Keratinocyte (primary cell): Measurements from ENCODE around the gene UBR3. TPM values are rescaled to one million over a fixed set of nuclear protein-coding genes. Genes with fewer than 3 reads are reported as not detected.
"Not testable (repeated sequence)": the region's sequence is repeated elsewhere in the genome, so short reads cannot be mapped to it uniquely, and the experiment has no call there.

Experiments used
- DNase-seq: peaks from one replicate; pipeline ENCODE4 v3.0.0-alpha.2; 2011; ENCODE audit warnings: low read depth, missing footprints, low spot score
- FAIRE-seq: peaks from 2 replicates; lab custom pipeline; 2011; peaks lifted over from hg19 to GRCh38; lab: Jason Lieb, UNC
- H2AFZ ChIP-seq: 2 replicates; pipeline ENCODE4 v1.6.0; 2012; ENCODE audit warnings: low read length, control low read depth, inconsistent platforms; ENCODE audit not compliant: control insufficient read depth
- H3K27ac ChIP-seq: 2 replicates; pipeline ENCODE4 v1.5.1; 2011; ENCODE audit warnings: low read length; ENCODE audit not compliant: control insufficient read depth, insufficient read depth
- H3K27me3 ChIP-seq: 3 replicates; pipeline ENCODE4 v1.6.0; 2011; ENCODE audit warnings: low read length; ENCODE audit not compliant: control insufficient read depth, insufficient read depth; ENCODE audit errors: extremely low read depth
- H3K36me3 ChIP-seq, 2 experiments: 2 replicates in 1 of 2; 3 replicates in 1 of 2; pipeline ENCODE4 v1.5.1; 2011; ENCODE audit warnings: low read length in 2 of 2, mild to moderate bottlenecking in 1 of 2; ENCODE audit not compliant: control insufficient read depth in 2 of 2, insufficient read depth in 2 of 2; ENCODE audit errors: extremely low read depth in 1 of 2
- H3K4me1 ChIP-seq: 3 replicates; pipeline ENCODE4 v1.5.1; 2011; ENCODE audit warnings: low read length; ENCODE audit not compliant: control insufficient read depth, insufficient read depth; ENCODE audit errors: extremely low read depth
- H3K4me2 ChIP-seq: 3 replicates; pipeline ENCODE4 v1.6.0; 2011; ENCODE audit warnings: low read depth, low read length; ENCODE audit not compliant: control insufficient read depth, insufficient read depth; ENCODE audit errors: extremely low read depth
- H3K4me3 ChIP-seq, 3 experiments: fragments of 200-600 bp in 1 of 3; sonication (generic) in 1 of 3; 2 replicates in 2 of 3; 3 replicates in 1 of 3; pipeline ENCODE4 v1.5.1; 2011 to 2016; ENCODE audit warnings: low read length in 3 of 3, mild to moderate bottlenecking in 3 of 3, control low read depth in 2 of 3, inconsistent platforms in 1 of 3, low read depth in 1 of 3, mixed read lengths in 1 of 3, mixed run types in 1 of 3, moderate library complexity in 1 of 3; ENCODE audit not compliant: control insufficient read depth in 2 of 3, insufficient read depth in 2 of 3; ENCODE audit errors: extremely low read depth in 1 of 3
- H3K79me2 ChIP-seq: 2 replicates; pipeline ENCODE4 v1.6.0; 2012; ENCODE audit warnings: low read length; ENCODE audit not compliant: control insufficient read depth, insufficient read depth
- H3K9ac ChIP-seq: 3 replicates; pipeline ENCODE4 v1.6.0; 2011; ENCODE audit warnings: low read length; ENCODE audit not compliant: control insufficient read depth, insufficient read depth; ENCODE audit errors: extremely low read depth
- H3K9me1 ChIP-seq: 3 replicates; pipeline ENCODE4 v1.6.0; 2011; ENCODE audit warnings: low read length; ENCODE audit not compliant: control insufficient read depth, insufficient read depth; ENCODE audit errors: extremely low read depth
- H3K9me3 ChIP-seq: 2 replicates; pipeline ENCODE4 v1.5.1; 2012; ENCODE audit warnings: low read depth, low read length; ENCODE audit not compliant: control insufficient read depth
- H4K20me1 ChIP-seq: 3 replicates; pipeline ENCODE4 v1.6.0; 2011; ENCODE audit warnings: low read length; ENCODE audit not compliant: control insufficient read depth, insufficient read depth; ENCODE audit errors: extremely low read depth
- EZH2 ChIP-seq: IDR thresholded peaks from one replicate; pipeline ENCODE4 v1.6.1; 2012; ENCODE audit warnings: inconsistent platforms, mild to moderate bottlenecking, low read length, moderate library complexity
- dilution Hi-C: fragments of 300-500 bp; cut with MboI; formaldehyde crosslinking; loops from one replicate; pipeline ENCODE4 v1.7.0; 2020; ENCODE audit warnings: low sequenced_read_pairs; ENCODE audit not compliant: extremely low pct_ligation_motif_present
- polyA plus RNA-seq, 5 experiments: library from polyadenylated mRNA; depleted of rRNA in 3 of 5; stranded (reverse) in 3 of 5; stranded (forward) in 1 of 5; unstranded in 1 of 5; fragments of >200 nt; gene quantifications; 1 replicate in 1 of 5; 2 replicates in 3 of 5; 3 replicates in 1 of 5; pipeline versions ENCODE4 v1.2.1 to v1.2.3, GENCODE V29; 2011 to 2012; ENCODE audit warnings: missing spikeins in 2 of 5, low read depth in 1 of 5, low replicate concordance in 1 of 5
- small RNA-seq, 3 experiments: library from RNA; depleted of rRNA; stranded (forward); fragments of <200 nt; gene quantifications; one replicate each; pipeline ENCODE3, GENCODE V24; 2012; ENCODE audit warnings: low read depth in 3 of 3, low replicate concordance in 1 of 3; ENCODE audit not compliant: insufficient read length in 3 of 3
- TF ChIP-seq, protein P1 (sequence below), 3 experiments: IDR thresholded peaks in 1 of 3; conservative IDR thresholded peaks in 1 of 3; optimal IDR thresholded peaks in 1 of 3; 2 replicates in 2 of 3; 3 replicates in 1 of 3; pipeline versions ENCODE3 to v1.5.1; 2011; ENCODE audit warnings: low read length in 3 of 3, mild to moderate bottlenecking in 3 of 3, moderate library complexity in 2 of 3, control low read depth in 1 of 3, inconsistent platforms in 1 of 3; ENCODE audit not compliant: insufficient read depth in 2 of 3; ENCODE audit errors: extremely low read depth in 1 of 3

UBR3 gene
- polyA plus RNA-seq, 1 donor (not counting 4 experiments of a cell fraction or from before 2014, with no cell fraction given) = 14.7 TPM

DNA sequence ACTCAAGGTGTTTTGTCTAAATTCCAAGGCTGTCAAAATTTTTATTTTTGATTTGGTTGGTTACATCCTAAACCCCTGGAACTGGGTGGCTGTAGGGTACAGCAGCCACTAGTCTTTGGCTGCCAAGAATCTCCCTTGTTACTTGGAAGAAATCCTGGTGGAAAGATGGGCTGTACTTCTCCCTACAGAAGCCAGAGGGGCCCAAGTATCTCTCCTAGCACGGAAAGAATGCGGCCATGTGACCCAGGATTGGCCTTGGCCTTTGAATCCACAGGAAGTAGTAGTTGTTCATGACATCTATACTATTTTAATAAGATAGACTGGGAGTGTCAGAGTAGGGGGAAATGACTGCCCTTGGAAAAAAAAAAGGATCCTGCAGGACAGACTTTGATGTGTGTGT is 296.3 kb downstream of the UBR3 start:
- no peaks in the 10 kb centered on the region for H3K27me3 ChIP-seq
- no peak for TF ChIP-seq EZH2
- TF ChIP-seq, protein P1, sequence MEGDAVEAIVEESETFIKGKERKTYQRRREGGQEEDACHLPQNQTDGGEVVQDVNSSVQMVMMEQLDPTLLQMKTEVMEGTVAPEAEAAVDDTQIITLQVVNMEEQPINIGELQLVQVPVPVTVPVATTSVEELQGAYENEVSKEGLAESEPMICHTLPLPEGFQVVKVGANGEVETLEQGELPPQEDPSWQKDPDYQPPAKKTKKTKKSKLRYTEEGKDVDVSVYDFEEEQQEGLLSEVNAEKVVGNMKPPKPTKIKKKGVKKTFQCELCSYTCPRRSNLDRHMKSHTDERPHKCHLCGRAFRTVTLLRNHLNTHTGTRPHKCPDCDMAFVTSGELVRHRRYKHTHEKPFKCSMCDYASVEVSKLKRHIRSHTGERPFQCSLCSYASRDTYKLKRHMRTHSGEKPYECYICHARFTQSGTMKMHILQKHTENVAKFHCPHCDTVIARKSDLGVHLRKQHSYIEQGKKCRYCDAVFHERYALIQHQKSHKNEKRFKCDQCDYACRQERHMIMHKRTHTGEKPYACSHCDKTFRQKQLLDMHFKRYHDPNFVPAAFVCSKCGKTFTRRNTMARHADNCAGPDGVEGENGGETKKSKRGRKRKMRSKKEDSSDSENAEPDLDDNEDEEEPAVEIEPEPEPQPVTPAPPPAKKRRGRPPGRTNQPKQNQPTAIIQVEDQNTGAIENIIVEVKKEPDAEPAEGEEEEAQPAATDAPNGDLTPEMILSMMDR (optimal IDR thresholded peaks at IDR 0.05 in 1 of 3, IDR thresholded peaks at IDR 0.05 in 1 of 3, conservative IDR thresholded peaks at IDR 0.05 in 1 of 3; ENCODE audit: extremely low read depth in 1 of 3, insufficient read depth in 2 of 3, low read length in 3 of 3) = peak; percentile 19 to 29 (median 25)
- peak overlapping the region; percentile 39 for H2AFZ ChIP-seq
- dilution Hi-C loops = no loop called here
- H3K36me3 ChIP-seq = no peaks in the 10 kb centered on the region
- peak overlapping the region; percentile 70 for H3K27ac ChIP-seq
- H3K9me3 ChIP-seq = no peaks in the 10 kb centered on the region
- no peaks in the 10 kb centered on the region for H3K79me2 ChIP-seq
- H4K20me1 ChIP-seq = no peaks in the 10 kb centered on the region
- peak; percentile 38 for DNase-seq
- peak overlapping the region; percentile 12 for H3K9ac ChIP-seq
- H3K4me2 ChIP-seq = peak overlapping the region; percentile 34
- no peak overlapping the region for H3K4me3 ChIP-seq
- H3K9me1 ChIP-seq = no peaks in the 10 kb centered on the region
- FAIRE-seq = no peak
- peaks cover 28% of the 10 kb centered on the region for H3K4me1 ChIP-seq

- FAIRE-seq, H3K9me3 ChIP-seq, H3K9me1 ChIP-seq, H3K36me3 ChIP-seq, H3K4me2 ChIP-seq, DNase-seq, H2AFZ ChIP-seq, H3K27ac ChIP-seq, dilution Hi-C loops, H4K20me1 ChIP-seq, H3K79me2 ChIP-seq, H3K27me3 ChIP-seq, H3K9ac ChIP-seq, H3K4me3 ChIP-seq: not testable (repeated sequence)
- peaks cover 28% of the 10 kb centered on the region for H3K4me1 ChIP-seq
Observed at GRCh38 chr2:170126138-170126728, 299.0 kb downstream of the UBR3 start.

Small RNA genes within 50 kb of the gene (small RNA-seq; reads per million reads assigned to genes)
- gene RNU6-1006P = 0 reads per million in 3 experiments

Other genes starting within 250 kb of the UBR3 start
- gene PPIG, start 243.1 kb upstream of the UBR3 start, polyA plus RNA-seq = 24.6 to 37.4 TPM (median 28.6 TPM) in 3 replicates
- gene CFAP210, start 133.0 kb upstream of the UBR3 start, polyA plus RNA-seq = 0.03 to 0.30 TPM in 2 of 3 replicates, not detected in the other
- 0.73 to 2.9 TPM (median 1.6 TPM) in 3 replicates for gene PHOSPHO2, start 133.0 kb upstream of the UBR3 start, polyA plus RNA-seq
- gene KLHL23, start 93.6 kb upstream of the UBR3 start, polyA plus RNA-seq = 0.62 to 2.0 TPM (median 0.79 TPM) in 3 replicates
- 74.1 to 149 TPM (median 97.4 TPM) in 3 replicates for gene SSB, start 28.6 kb upstream of the UBR3 start, polyA plus RNA-seq
- 63.7 to 119 TPM (median 69.4 TPM) in 3 replicates for gene METTL5, start 2.5 kb upstream of the UBR3 start, polyA plus RNA-seq